Left forelimb (tissue), 1 donor: ENCODE measurements around the gene GPD1.
A peak's percentile ranks its signal among the peaks of the same experiment; 100 is the strongest.

ENCODE experiments used
- DNase-seq: peaks from one replicate; pipeline ENCODE4 v3.0.0-alpha.2; 2018; ENCODE audit warnings: low spot score

The GPD1 gene

GRCh38 chr12:50103767-50104321, at the start of gene GPD1:
TSS of gene GPD1 (plus strand) at chr12:50104008. CDS start at chr12:50104051, 43 bp downstream.
- no peak for DNase-seq

DNA sequence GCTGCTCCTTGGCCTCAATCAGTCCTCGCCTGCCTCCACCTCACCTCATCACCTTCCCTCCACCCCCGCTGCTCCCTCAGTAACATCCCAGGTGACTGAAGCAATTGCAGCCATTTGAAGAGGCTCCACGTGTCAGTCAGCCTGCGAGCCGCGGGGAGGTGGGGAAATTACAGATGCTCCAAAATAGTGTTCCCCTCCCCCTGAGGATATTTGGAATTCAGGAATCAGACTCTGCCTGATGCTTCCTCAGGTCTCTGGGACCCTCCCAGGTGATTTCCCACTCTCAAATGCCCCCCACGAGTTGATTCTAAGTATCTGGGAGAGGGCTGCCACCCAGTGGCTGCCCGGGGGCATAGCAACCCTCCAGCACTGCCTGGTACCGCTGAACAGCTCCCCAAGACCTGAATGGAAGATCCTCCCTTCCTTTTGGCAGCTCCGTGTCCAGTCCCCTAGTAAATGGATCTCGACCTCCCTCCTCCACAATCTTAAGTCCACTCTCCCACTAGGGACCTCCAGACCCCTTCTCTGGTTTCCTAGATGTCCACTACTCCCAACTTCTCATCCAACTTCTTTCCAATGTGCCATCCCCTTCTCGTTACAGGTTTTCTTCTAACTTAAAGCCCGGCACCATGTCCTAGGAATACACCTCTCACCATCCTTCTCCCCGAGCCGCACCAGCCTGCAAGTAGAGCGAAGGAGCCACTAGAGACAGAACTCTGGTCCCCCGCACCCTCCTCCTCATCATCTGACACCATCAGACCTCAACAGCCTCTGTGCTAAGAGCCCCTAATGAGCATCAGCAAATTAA, 47.8 kb upstream of the GPD1 start:
- no peak for DNase-seq

- DNase-seq = no peak
These were observed 47.2 kb upstream of the GPD1 start for GRCh38 chr12:50056639-50056976.

- peak; percentile 87 for DNase-seq
These were observed 46.6 kb upstream of the GPD1 start, which contains the start of gene ASIC1 for GRCh38 chr12:50057000-50057841. TSS of gene ASIC1 (plus strand) at chr12:50057596. CDS start at chr12:50058767, 1,171 bp downstream.

- DNase-seq = no peak
These were observed 45.7 kb upstream of the GPD1 start for GRCh38 chr12:50057896-50058670.

- DNase-seq = no peak
These were observed 45.0 kb upstream of the GPD1 start for GRCh38 chr12:50058743-50059312.

- no peak for DNase-seq
These were observed 44.2 kb upstream of the GPD1 start for GRCh38 chr12:50059440-50060119.

GRCh38 chr12:50060120-50060468, 43.7 kb upstream of the GPD1 start:
- DNase-seq = no peak

DNA sequence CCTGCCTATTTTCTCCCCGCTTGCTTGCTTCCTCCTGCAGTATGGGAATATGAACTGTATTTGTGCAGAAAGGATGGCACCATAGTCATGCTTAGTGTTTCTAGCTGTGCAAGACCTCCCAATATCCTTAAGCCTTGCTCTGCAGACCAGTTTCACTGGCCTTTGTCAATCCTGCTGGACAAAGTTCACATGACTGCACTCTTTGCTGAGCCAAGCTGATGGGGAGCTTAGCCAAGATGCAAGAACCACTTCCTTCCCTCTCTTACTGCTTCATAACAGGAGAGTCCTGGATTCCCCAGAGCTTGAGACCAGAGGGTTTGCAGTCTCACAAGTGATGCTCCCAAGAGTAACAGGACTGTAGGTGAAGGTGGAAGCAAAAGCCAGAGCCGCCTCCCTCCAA, 42.6 kb upstream of the GPD1 start:
- no peak for DNase-seq

- no peak for DNase-seq
These were observed 41.7 kb upstream of the GPD1 start for GRCh38 chr12:50061946-50062686.

GRCh38 chr12:50062728-50063460, 40.9 kb upstream of the GPD1 start:
- no peak for DNase-seq

- DNase-seq = no peak
These were observed 38.0 kb upstream of the GPD1 start for GRCh38 chr12:50065726-50066310.

DNA sequence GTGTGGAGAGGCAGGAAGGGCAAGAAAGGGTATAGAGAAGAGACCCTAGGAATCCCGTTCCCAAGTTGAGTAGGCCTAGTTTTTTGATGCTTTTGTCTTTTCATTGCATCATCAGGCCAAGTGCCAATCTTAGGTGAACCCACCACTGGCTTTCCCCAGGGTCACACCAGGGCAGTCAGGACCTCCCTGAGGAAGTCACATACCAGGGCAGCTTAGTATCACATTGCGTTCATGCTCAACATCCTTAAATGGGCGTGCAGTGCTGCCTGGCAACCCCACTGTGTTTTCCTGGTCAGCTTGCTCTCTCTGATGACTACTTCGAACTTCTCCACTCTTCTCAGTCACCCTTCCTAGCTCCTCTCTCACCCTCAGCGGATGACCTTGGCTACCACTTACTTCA, 37.4 kb upstream of the GPD1 start:
- DNase-seq = no peak

DNA sequence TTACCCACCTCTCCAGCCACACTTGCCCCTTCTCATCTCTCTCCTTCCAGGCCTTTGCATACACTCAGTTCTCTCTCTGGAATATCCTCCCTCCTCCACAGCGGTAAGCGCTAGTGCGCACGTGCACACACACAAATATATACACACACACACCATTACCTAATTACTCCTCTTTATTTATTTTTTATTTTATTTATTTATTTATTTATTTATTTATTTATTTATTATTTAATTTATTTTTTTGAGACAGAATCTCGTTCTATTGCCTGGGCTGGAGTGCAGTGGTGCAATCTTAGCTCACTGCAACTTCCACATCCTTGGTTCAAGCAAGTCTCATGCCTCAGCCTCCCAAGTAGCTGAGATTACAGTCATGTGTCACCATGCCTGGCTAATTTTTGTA, 34.7 kb upstream of the GPD1 start:
- no peak for DNase-seq

DNA sequence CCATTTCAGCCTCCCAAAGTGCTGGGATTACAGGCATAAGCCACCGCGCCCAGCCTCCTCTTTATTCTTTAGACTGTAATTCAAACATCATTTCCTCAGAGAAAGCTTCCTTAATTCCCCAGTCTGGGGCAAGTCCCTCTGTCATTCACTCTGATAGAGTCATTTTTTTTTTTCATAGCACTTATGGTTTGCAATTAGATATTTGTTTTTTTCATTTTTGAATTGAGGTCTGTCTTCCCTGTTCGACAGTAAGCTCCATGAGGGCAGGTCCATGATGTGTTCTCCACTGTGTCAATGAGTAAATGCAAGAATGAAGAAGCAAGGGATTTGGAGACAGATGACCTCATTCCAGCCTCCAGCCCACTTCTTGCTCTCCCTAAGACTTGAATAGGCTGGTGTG, 34.3 kb upstream of the GPD1 start:
- DNase-seq = no peak

GRCh38 chr12:50070314-50071060, 33.3 kb upstream of the GPD1 start:
- peak; percentile 86 for DNase-seq

- DNase-seq = no peak
These were observed 31.5 kb upstream of the GPD1 start for GRCh38 chr12:50072198-50072907.

DNA sequence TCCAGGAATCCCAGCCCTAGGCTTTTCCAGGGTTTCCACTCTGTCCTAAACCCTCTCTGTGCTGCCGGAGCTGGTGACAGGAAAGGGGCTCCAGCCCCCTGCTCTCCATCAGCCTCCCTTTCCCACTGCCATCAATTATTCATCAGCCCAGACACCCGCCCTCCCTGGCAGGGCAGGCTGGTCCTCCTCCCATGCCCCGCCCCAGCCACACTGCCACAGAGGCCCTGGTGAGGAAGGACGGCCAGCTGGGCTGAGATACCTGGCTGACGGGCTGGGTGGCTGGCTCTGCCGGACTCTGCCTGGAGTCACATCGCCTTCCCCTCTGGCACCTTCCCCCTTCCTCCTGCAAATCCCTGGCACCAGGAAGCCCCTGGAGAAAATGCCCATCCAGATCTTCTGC, 30.6 kb upstream of the GPD1 start:
- DNase-seq = no peak
